SU-DHL-6 (cell line): ENCODE results near the gene TMPRSS13.

Source experiments
- H2AFZ ChIP-seq: fragments of 200-600 bp; sonication (generic); 2 replicates; pipeline ENCODE4 v1.6.1; 2014; ENCODE audit warnings: low read depth, mild to moderate bottlenecking, moderate library complexity, mixed read lengths, antibody characterized with exemption, low read length; ENCODE audit not compliant: severe bottlenecking
- H3F3A ChIP-seq: fragments of 200-600 bp; shearing (Covaris generic); 2 replicates; pipeline ENCODE4 v1.6.0; 2016; ENCODE audit warnings: antibody characterized with exemption, mild to moderate bottlenecking; ENCODE audit not compliant: insufficient read depth
- H3K27ac ChIP-seq: fragments of 200-600 bp; sonication (generic); 2 replicates; pipeline ENCODE4 v1.5.1; 2016; ENCODE audit warnings: low read depth, mild to moderate bottlenecking, low read length, moderate library complexity, mixed read lengths
- H3K27me3 ChIP-seq: fragments of 200-600 bp; sonication (generic), shearing (Covaris generic); 2 replicates; pipeline ENCODE4 v1.6.0; 2014; ENCODE audit warnings: mild to moderate bottlenecking, low read length
- H3K36me3 ChIP-seq: fragments of 200-600 bp; sonication (generic); 2 replicates; pipeline ENCODE4 v1.6.1; 2014; ENCODE audit warnings: mild to moderate bottlenecking, low read length, mixed read lengths
- H3K4me2 ChIP-seq: fragments of 300-600, 200-600 bp; shearing (Covaris generic), sonication (generic); 2 replicates; pipeline ENCODE4 v1.6.0; 2014; ENCODE audit warnings: low read length, low read depth, mild to moderate bottlenecking; ENCODE audit not compliant: poor library complexity, severe bottlenecking
- H3K4me3 ChIP-seq: fragments of 200-600 bp; sonication (generic); 2 replicates; pipeline ENCODE4 v1.5.1; 2014; ENCODE audit warnings: antibody characterized with exemption, low read length, mild to moderate bottlenecking, mixed read lengths; ENCODE audit not compliant: insufficient read depth, poor library complexity, severe bottlenecking
- H3K79me2 ChIP-seq: fragments of 200-600 bp; sonication (generic); 2 replicates; pipeline ENCODE4 v1.6.1; 2014; ENCODE audit warnings: mild to moderate bottlenecking, low read length, moderate library complexity; ENCODE audit not compliant: insufficient read depth
- H3K9ac ChIP-seq: fragments of 200-600 bp; sonication (generic); 2 replicates; pipeline ENCODE4 v1.7.0; 2014; ENCODE audit warnings: mild to moderate bottlenecking, low read length
- H3K9me2 ChIP-seq: fragments of 200-600 bp; sonication (generic); replicated peaks from 2 replicates; pipeline ENCODE4 v1.6.1; 2014; ENCODE audit warnings: low read length; ENCODE audit not compliant: insufficient read depth
- H3K9me3 ChIP-seq: fragments of 200-600 bp; sonication (generic); 2 replicates; pipeline ENCODE4 v1.6.1; 2014; ENCODE audit warnings: low read length, mixed read lengths; ENCODE audit not compliant: insufficient read depth
- H4K20me1 ChIP-seq: fragments of 200-600 bp; sonication (generic); 2 replicates; pipeline ENCODE4 v1.6.1; 2014; ENCODE audit warnings: low read depth, mild to moderate bottlenecking, antibody characterized with exemption, low read length, moderate library complexity, mixed read lengths
- EZH2phosphoT487 ChIP-seq: fragments of 200-600 bp; sonication (generic), shearing (Covaris generic); conservative IDR thresholded peaks from 2 replicates; pipeline ENCODE4 v1.6.1; 2018; ENCODE audit warnings: mild to moderate bottlenecking, antibody characterized with exemption, low read length, moderate library complexity, mixed read lengths
- TF ChIP-seq, protein P1 (sequence below): fragments of 200-600 bp; sonication (generic); IDR thresholded peaks from one replicate; pipeline ENCODE4 v1.5.1; 2017; ENCODE audit warnings: antibody characterized with exemption, mild to moderate bottlenecking, low read length, moderate library complexity; ENCODE audit not compliant: insufficient read depth, poor library complexity, severe bottlenecking

Gene TMPRSS13

DNA sequence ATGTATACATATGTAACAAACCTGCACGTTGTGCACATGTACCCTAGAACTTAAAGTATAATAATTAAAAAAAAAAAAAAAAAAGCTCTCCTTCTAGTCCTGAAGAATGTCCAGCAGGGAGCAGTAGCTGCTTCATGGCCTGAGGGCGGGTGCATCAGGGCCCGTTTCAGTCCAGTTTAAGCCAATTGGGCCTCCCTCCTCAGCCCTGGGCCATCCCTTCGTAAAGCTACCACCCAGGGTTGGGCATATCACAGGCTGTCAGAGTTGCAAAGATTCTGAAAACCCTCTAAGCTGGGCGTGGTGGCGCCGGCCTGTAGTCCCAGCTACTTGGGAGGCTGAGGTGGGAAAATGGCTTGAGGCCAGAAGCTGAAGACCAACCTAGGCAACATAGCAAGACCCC, 5.4 kb downstream of the TMPRSS13 start:
- Histone ChIP-seq H3K9me3 (no peaks in the 10 kb centered on the region), H3K9me2 (no peaks in the 10 kb centered on the region), H3K9ac (no peak overlapping the region), H3K36me3 (no peaks in the 10 kb centered on the region), H3F3A (no peaks in the 10 kb centered on the region), H3K4me3 (no peak overlapping the region), H4K20me1 (no peaks in the 10 kb centered on the region), H3K4me2 (no peak overlapping the region), H3K27me3 (no peaks in the 10 kb centered on the region), H3K79me2 (no peaks in the 10 kb centered on the region), H2AFZ (no peak overlapping the region), H3K27ac (no peak overlapping the region)
- no peak for TF ChIP-seq EZH2phosphoT487
- TF ChIP-seq, protein P1, sequence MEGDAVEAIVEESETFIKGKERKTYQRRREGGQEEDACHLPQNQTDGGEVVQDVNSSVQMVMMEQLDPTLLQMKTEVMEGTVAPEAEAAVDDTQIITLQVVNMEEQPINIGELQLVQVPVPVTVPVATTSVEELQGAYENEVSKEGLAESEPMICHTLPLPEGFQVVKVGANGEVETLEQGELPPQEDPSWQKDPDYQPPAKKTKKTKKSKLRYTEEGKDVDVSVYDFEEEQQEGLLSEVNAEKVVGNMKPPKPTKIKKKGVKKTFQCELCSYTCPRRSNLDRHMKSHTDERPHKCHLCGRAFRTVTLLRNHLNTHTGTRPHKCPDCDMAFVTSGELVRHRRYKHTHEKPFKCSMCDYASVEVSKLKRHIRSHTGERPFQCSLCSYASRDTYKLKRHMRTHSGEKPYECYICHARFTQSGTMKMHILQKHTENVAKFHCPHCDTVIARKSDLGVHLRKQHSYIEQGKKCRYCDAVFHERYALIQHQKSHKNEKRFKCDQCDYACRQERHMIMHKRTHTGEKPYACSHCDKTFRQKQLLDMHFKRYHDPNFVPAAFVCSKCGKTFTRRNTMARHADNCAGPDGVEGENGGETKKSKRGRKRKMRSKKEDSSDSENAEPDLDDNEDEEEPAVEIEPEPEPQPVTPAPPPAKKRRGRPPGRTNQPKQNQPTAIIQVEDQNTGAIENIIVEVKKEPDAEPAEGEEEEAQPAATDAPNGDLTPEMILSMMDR, result no peak

DNA sequence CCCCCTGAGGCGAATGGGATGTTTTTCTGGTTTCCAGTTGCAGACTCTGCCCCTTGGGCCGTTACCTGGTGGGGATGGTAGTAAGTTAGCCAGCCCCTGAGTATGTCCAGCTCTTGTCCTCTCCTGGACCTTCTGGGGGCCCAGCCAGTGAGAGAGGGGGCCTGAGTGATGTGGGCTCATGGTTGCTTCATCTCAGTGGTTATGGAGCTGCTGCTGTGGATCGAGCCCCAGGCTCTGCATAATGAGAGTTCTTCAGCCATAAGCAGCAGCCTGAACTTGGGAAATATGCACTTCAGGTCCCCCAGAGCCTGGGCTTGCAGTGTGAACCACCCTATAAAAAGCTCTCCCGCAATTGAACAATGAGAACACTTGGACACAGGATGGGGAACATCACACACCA, 5.9 kb downstream of the TMPRSS13 start:
- TF ChIP-seq, protein P1, result no peak
- TF ChIP-seq EZH2phosphoT487, result no peak
- no peaks in the 10 kb centered on the region for H4K20me1 ChIP-seq
- no peak overlapping the region for H2AFZ ChIP-seq
- H3K36me3 ChIP-seq, result no peaks in the 10 kb centered on the region
- no peaks in the 10 kb centered on the region for H3F3A ChIP-seq
- H3K9ac ChIP-seq, result no peak overlapping the region
- no peaks in the 10 kb centered on the region for H3K79me2 ChIP-seq
- H3K27ac ChIP-seq, result no peak overlapping the region
- no peaks in the 10 kb centered on the region for H3K9me3 ChIP-seq
- no peaks in the 10 kb centered on the region for H3K9me2 ChIP-seq
- H3K4me3 ChIP-seq, result no peak overlapping the region
- no peaks in the 10 kb centered on the region for H3K27me3 ChIP-seq
- no peak overlapping the region for H3K4me2 ChIP-seq

DNA sequence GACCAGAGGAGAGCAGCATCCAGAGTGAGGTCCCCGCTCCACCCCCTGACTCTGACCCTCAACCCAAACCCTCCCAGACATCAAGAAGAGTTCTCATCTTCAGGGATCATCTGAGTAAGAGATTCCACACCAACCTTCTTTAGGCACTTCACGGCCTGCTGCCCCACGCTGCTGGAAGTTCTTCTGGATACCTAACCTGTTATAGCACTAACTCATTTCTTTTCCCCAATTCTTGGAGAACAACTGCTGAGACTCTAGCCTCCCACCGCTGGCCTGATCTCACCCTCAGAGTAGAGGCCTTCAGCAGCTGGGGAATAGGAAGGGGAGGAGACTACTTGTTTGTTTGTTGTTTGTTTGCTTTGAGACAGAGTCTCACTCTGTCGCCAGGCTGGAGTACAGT, 7.3 kb downstream of the TMPRSS13 start:
- H3K4me2 ChIP-seq, result no peak overlapping the region
- H3K9ac ChIP-seq, result no peak overlapping the region
- no peak overlapping the region for H2AFZ ChIP-seq
- no peaks in the 10 kb centered on the region for H4K20me1 ChIP-seq
- H3K27ac ChIP-seq, result no peak overlapping the region
- H3F3A ChIP-seq, result no peaks in the 10 kb centered on the region
- H3K79me2 ChIP-seq, result no peaks in the 10 kb centered on the region
- no peaks in the 10 kb centered on the region for H3K9me2 ChIP-seq
- TF ChIP-seq EZH2phosphoT487, result no peak
- TF ChIP-seq, protein P1, result no peak
- H3K9me3 ChIP-seq, result no peaks in the 10 kb centered on the region
- no peaks in the 10 kb centered on the region for H3K27me3 ChIP-seq
- no peaks in the 10 kb centered on the region for H3K36me3 ChIP-seq
- no peak overlapping the region for H3K4me3 ChIP-seq
